PC-9 (cell line): ENCODE results near the gene RPS27. TPM values are rescaled to one million over a fixed set of nuclear protein-coding genes. Genes with fewer than 3 reads are reported as not detected.
"Not testable (repeated sequence)": the region's sequence is repeated elsewhere in the genome, so short reads cannot be mapped to it uniquely, and the experiment has no call there.

ENCODE experiments used
- BruUV-seq: library from RNA; stranded (reverse); fragments of 400-500 nt; replicated peaks from 2 replicates; lab custom pipeline; 2021; lab: Mats Ljungman, UMichigan
- CTCF ChIA-PET: fragments of 300-600 bp; sonication (Branson Sonifier 250); formaldehyde crosslinking; loops from one replicate; lab custom pipeline; 2022; ENCODE audit warnings: antibody characterized with exemption; lab: Charles Lee
- POLR2A ChIA-PET: fragments of 300-600 bp; sonication (Branson Sonifier 250); formaldehyde crosslinking; loops from one replicate; lab custom pipeline; 2022; ENCODE audit warnings: antibody characterized with exemption; ENCODE audit not compliant: unreplicated experiment; lab: Charles Lee
- DNase-seq, 2 experiments: peaks; one replicate each; pipeline versions ENCODE4 v3.0.0 to v3.0.0-alpha.2; 2015 to 2022; ENCODE audit warnings: mixed read lengths in 1 of 2
- H2AFZ ChIP-seq: fragments of 200-600 bp; sonication (generic); 2 replicates; pipeline ENCODE4 v1.8.1; 2017; ENCODE audit warnings: antibody characterized with exemption
- H3F3A ChIP-seq: fragments of 200-600 bp; sonication (generic); 2 replicates; pipeline ENCODE4 v1.8.1; 2017; ENCODE audit warnings: antibody characterized with exemption, mild to moderate bottlenecking, low read depth; ENCODE audit not compliant: insufficient read depth
- H3K27ac ChIP-seq: fragments of 200-600 bp; sonication (generic); 2 replicates; pipeline ENCODE4 v1.6.1; 2016; ENCODE audit warnings: mixed run types
- H3K27me3 ChIP-seq: fragments of 200-600 bp; sonication (generic); 2 replicates; pipeline ENCODE4 v1.6.1; 2016; ENCODE audit warnings: low read depth, mixed run types; ENCODE audit not compliant: insufficient read depth
- H3K36me3 ChIP-seq: fragments of 200-600 bp; sonication (generic); 2 replicates; pipeline ENCODE4 v1.6.1; 2016; ENCODE audit warnings: low read depth, mixed run types
- H3K4me1 ChIP-seq: fragments of 200-600 bp; sonication (generic); replicated peaks from 2 replicates; pipeline ENCODE4 v1.6.1; 2016; ENCODE audit warnings: mixed run types; ENCODE audit not compliant: insufficient read depth
- H3K4me2 ChIP-seq: fragments of 200-600 bp; sonication (generic); 2 replicates; pipeline ENCODE4 v1.6.1; 2017; ENCODE audit warnings: mixed run types
- H3K4me3 ChIP-seq: fragments of 200-600 bp; sonication (generic); 2 replicates; pipeline ENCODE4 v1.6.1; 2016; ENCODE audit warnings: mixed run types
- H3K79me2 ChIP-seq: fragments of 200-600 bp; sonication (generic); 2 replicates; pipeline ENCODE4 v1.6.1; 2017; ENCODE audit warnings: low read depth, mixed run types
- H3K9me2 ChIP-seq: fragments of 200-600 bp; sonication (generic); 2 replicates; pipeline ENCODE4 v1.8.1; 2017; ENCODE audit warnings: mild to moderate bottlenecking; ENCODE audit not compliant: insufficient read depth
- H3K9me3 ChIP-seq: fragments of 200-600 bp; sonication (generic); 2 replicates; pipeline ENCODE4 v1.8.1; 2016; ENCODE audit warnings: low read depth; ENCODE audit not compliant: insufficient read depth
- H4K20me1 ChIP-seq: fragments of 200-600 bp; sonication (generic); 2 replicates; pipeline ENCODE4 v1.8.1; 2017; ENCODE audit not compliant: insufficient read depth
- CTCF ChIP-seq: fragments of 200-600 bp; sonication (generic); conservative IDR thresholded peaks from 2 replicates; pipeline ENCODE4 v1.6.1; 2017; ENCODE audit warnings: mixed run types, antibody characterized with exemption, mild to moderate bottlenecking, moderate library complexity
- EZH2 ChIP-seq: fragments of 200-600 bp; sonication (generic); IDR thresholded peaks from 2 replicates; pipeline ENCODE4 v1.8.0; 2017; ENCODE audit warnings: antibody characterized with exemption, low read depth
- intact Hi-C: fragments of 100-400 bp; cut with micrococcal nuclease; formaldehyde crosslinking; loops from one replicate; pipeline ENCODE4 v1.10.0; 2022; ENCODE audit not compliant: unreplicated experiment
- total RNA-seq: library from RNA; stranded (reverse); gene quantifications from 2 replicates; pipeline ENCODE4 v1.2.3, GENCODE V29; 2021

Gene RPS27
- total RNA-seq, 1 experiment from 2014 or later = 1,409 TPM

GRCh38 chr1:153978274-153978909, 12.2 kb upstream of the RPS27 start:
- H3K4me2 ChIP-seq = peak overlapping the region; percentile 75
- H3K4me3 ChIP-seq = peak overlapping the region; percentile 91
- POLR2A ChIA-PET = interaction anchor here (0.6 to 1.1 kb wide), 3 partner anchors 11 to 165 kb away, joined by 4 to 13 read pairs (median 5); partner anchors contain the start of gene CREB3L4
- no TSS peak for BruUV-seq
- H2AFZ ChIP-seq = peak overlapping the region; percentile 92
- H3K4me1 ChIP-seq = peaks cover 15% of the 10 kb centered on the region; the same call in 1 of the 2 replicates
- H3K9me3 ChIP-seq = no peaks in the 10 kb centered on the region
- no peak for DNase-seq
- H3K27me3 ChIP-seq = no peaks in the 10 kb centered on the region
- H4K20me1 ChIP-seq = no peaks in the 10 kb centered on the region
- TF ChIP-seq EZH2 (no peak), CTCF (no peak)
- 0 out of 2 replicates have a peak, but pooled peaks cover 19% of the 10 kb centered on the region for H3K36me3 ChIP-seq
- CTCF ChIA-PET = no interaction called here
- no peak overlapping the region; the same call in 1 of the 2 replicates for H3K27ac ChIP-seq
- intact Hi-C loops = no loop called here
- peaks cover 34% of the 10 kb centered on the region for H3F3A ChIP-seq
- peaks cover 24% of the 10 kb centered on the region for H3K79me2 ChIP-seq
- no peaks in the 10 kb centered on the region for H3K9me2 ChIP-seq

GRCh38 chr1:153979091-153979490, 11.5 kb upstream of the RPS27 start:
- H3K4me3 ChIP-seq, DNase-seq, H2AFZ ChIP-seq, H3K27me3 ChIP-seq, CTCF ChIA-PET, intact Hi-C loops, H3K9me3 ChIP-seq, H4K20me1 ChIP-seq, BruUV-seq, H3K9me2 ChIP-seq, H3K27ac ChIP-seq, H3K4me2 ChIP-seq: not testable (repeated sequence)
- Histone ChIP-seq H3K36me3 (0 out of 2 replicates have a peak, but pooled peaks cover 16% of the 10 kb centered on the region), H3F3A (peaks cover 27% of the 10 kb centered on the region), H3K4me1 (peaks cover 15% of the 10 kb centered on the region; the same call in 1 of the 2 replicates), H3K79me2 (peaks cover 24% of the 10 kb centered on the region)
- POLR2A ChIA-PET = interaction anchor here (0.6 kb wide), 1 partner anchor 164 kb away, joined by 5 read pairs; no protein-coding TSS in a partner anchor

GRCh38 chr1:153981735-153982134, 8.8 kb upstream of the RPS27 start:
- intact Hi-C loops, H3K4me3 ChIP-seq, H3K27ac ChIP-seq, H2AFZ ChIP-seq, H4K20me1 ChIP-seq, H3K27me3 ChIP-seq, H3K36me3 ChIP-seq, H3K9me3 ChIP-seq, H3K79me2 ChIP-seq, H3K4me2 ChIP-seq, H3K9me2 ChIP-seq, CTCF ChIA-PET, DNase-seq: not testable (repeated sequence)
- H3K4me1 ChIP-seq = peaks cover 17% of the 10 kb centered on the region
- peaks cover 20% of the 10 kb centered on the region; the same call in 1 of the 2 replicates for H3F3A ChIP-seq
- BruUV-seq = TSS peak; percentile 74
- POLR2A ChIA-PET = interaction anchor here (1.0 kb wide), 1 partner anchor 15 kb away, joined by 8 read pairs; no protein-coding TSS in a partner anchor

GRCh38 chr1:153984123-153984894, 6.3 kb upstream of the RPS27 start:
- no peaks in the 10 kb centered on the region for H4K20me1 ChIP-seq
- H3K4me1 ChIP-seq = peaks cover 11% of the 10 kb centered on the region
- DNase-seq = no peak
- H3K9me2 ChIP-seq = no peaks in the 10 kb centered on the region
- POLR2A ChIA-PET = no interaction called here
- no peak overlapping the region for H2AFZ ChIP-seq
- peaks cover 9% of the 10 kb centered on the region; the same call in 1 of the 2 replicates for H3F3A ChIP-seq
- intact Hi-C loops = no loop called here
- H3K36me3 ChIP-seq = no peaks in the 10 kb centered on the region
- H3K27ac ChIP-seq = no peak overlapping the region
- H3K27me3 ChIP-seq = no peaks in the 10 kb centered on the region
- 0 out of 2 replicates have a peak, but pooled peaks cover 3% of the 10 kb centered on the region for H3K79me2 ChIP-seq
- H3K4me2 ChIP-seq = peak overlapping the region; percentile 96; the same call in 1 of the 2 replicates
- BruUV-seq = no TSS peak
- TF ChIP-seq CTCF (no peak), EZH2 (no peak)
- no peaks in the 10 kb centered on the region for H3K9me3 ChIP-seq
- CTCF ChIA-PET = interaction anchor here (0.5 kb wide), 1 partner anchor 1503 kb away, joined by 3 read pairs; no protein-coding TSS in a partner anchor
- no peak overlapping the region; the same call in 1 of the 2 replicates for H3K4me3 ChIP-seq
